ENCODE results near the gene ST3GAL4. TPM values are rescaled to one million over a fixed set of nuclear protein-coding genes. Genes with fewer than 3 reads are reported as not detected.

ST3GAL4 gene
- total RNA-seq, 1 experiment from 2014 or later = 13.1 TPM

GRCh38 chr11:126407101-126407521, 51.6 kb downstream of the ST3GAL4 start:
- Histone ChIP-seq H3K9me3 (ENCODE audit: control insufficient read depth in 1 of 2, insufficient read depth in 1 of 2, low read depth in 1 of 2, low read length in 2 of 2) (no peaks in the 10 kb centered on the region), H3K27ac (ENCODE audit: low read depth, low read length) (no peak overlapping the region), H2AFZ (ENCODE audit: low read depth, low read length, poor library complexity, severe bottlenecking) (no peak overlapping the region), H3K4me3 (replicated peaks in 1 of 2; ENCODE audit: low read depth in 1 of 2, low read length in 2 of 2) (no peak overlapping the region), H4K20me1 (ENCODE audit: insufficient read depth) (no peaks in the 10 kb centered on the region), H3K36me3 (ENCODE audit: control insufficient read depth in 1 of 2, insufficient read depth in 2 of 2, low read length in 2 of 2) (no peaks in the 10 kb centered on the region; a peak in 1 of 4 replicates), H3K4me1 (ENCODE audit: control insufficient read depth in 1 of 2, insufficient read depth in 2 of 2, low read length in 2 of 2) (peaks cover 34 to 42% of the 10 kb centered on the region in 2 experiments), H3K9ac (ENCODE audit: low read length) (no peak overlapping the region), H3K9me2 (ENCODE audit: insufficient read depth) (no peaks in the 10 kb centered on the region), H3K79me2 (ENCODE audit: insufficient read depth, low read length) (no peaks in the 10 kb centered on the region), H3K4me2 (ENCODE audit: low read length) (no peak overlapping the region), H3K27me3 (ENCODE audit: insufficient read depth, low read length) (no peaks in the 10 kb centered on the region)
- ChIA-PET POLR2A (no interaction called here), CTCF (no interaction called here), RAD21 (ENCODE audit: low non-redundant PET in 1 of 2, low total read pairs in 2 of 2, uncharacterized antibody in 2 of 2, unreplicated experiment in 2 of 2) (no interaction called here)
- ATAC-seq (no peak), DNase-seq (ENCODE audit: low read depth, low spot score) (no peak)
- BruUV-seq (replicated peaks) = no TSS peak
- no peak for TF ChIP-seq RAD21 (IDR thresholded peaks at IDR 0.05; ENCODE audit: low read depth)
- TF ChIP-seq EZH2phosphoT487 (IDR thresholded peaks at IDR 0.05; ENCODE audit: borderline replicate concordance) = no peak
- TF ChIP-seq ZBTB33 (IDR thresholded peaks at IDR 0.05; ENCODE audit: extremely low read depth, insufficient replicate concordance, low read length) = no peak
- TF ChIP-seq SRF (IDR thresholded peaks at IDR 0.05; ENCODE audit: low read depth) = no peak
- no peak for TF ChIP-seq CTCF (IDR thresholded peaks at IDR 0.05 in 2 of 3, conservative IDR thresholded peaks at IDR 0.05 in 1 of 3; ENCODE audit: borderline replicate concordance in 1 of 3, insufficient read depth in 1 of 3, low read depth in 2 of 3, low read length in 2 of 3)
- intact Hi-C loops (cut with micrococcal nuclease) = no loop called here

All from HCT116 (cell line).